HG03354 (cell line): Measurements from ENCODE around the gene DRC3.
"Not testable (repeated sequence)": the region's sequence is repeated elsewhere in the genome, so short reads cannot be mapped to it uniquely, and the experiment has no call there.

Experiments
- ATAC-seq: cut with Tn5 transposase; IDR thresholded peaks from one replicate; pipeline ENCODE4 v1.9.1; 2021; ENCODE audit warnings: mild to moderate bottlenecking; ENCODE audit not compliant: unreplicated experiment, poor library complexity, severe bottlenecking

The DRC3 gene

DNA sequence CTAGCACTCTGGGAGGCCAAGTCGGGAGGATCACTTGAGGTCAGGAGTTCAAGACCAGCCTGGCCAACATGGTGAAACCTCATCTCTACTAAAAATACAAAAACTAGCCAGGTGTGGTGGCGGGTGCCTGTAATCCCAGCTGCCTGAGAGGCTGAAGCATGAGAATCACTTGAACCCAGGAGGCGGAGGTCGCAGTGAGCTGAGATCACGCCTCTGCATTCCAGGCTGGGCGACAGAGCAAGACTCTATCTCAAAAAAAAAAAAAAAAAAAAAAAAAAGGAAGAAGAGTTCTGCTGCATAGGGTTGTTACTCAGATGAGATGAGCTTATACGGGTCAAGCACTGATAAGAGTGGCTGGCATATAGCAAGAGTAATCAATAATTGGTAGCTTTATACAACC is 32.7 kb upstream of the DRC3 start:
- not testable (repeated sequence) for ATAC-seq

DNA sequence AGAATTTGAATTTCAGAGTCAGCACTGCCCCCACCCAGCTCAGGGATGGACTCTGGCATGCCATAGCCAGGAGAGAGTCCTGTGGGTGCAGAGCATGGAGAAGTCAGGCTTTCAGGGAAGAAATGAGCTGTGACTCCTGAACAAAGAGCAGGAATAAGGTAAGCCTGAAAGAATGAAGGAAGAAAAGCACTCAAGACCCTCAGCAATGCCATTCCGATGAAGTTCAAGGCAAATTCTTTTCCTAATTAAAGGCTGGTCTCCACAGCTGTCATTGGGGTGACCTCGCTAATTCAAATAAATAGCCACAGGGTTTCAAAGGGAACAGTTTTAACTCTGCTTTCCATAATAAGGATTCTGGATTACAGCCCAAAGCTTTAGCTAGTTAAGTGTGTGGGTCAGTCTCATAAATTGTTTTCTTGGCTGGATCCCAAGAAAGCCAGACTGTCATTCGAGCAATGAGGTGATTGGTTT is 32.2 kb upstream of the DRC3 start:
- ATAC-seq = no peak

DNA sequence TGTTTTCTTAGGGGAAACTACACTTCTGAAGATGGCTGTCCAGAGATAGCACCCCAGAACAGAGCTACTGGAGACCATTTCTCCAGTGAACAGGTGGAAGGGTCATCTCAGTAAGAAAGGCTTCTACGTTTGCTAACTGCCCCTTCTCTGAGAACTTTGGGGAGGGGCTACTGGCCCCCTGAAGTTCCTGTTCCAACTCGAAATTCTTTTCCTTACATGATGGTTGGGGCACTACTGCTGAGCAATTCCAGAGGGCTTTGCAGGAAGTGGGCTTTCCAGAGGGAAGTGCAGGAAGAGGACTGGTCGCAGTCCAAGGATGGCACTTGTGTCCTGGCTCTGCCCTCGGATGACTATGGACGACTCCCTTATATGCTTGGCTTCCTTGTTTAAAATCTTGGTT is 31.6 kb upstream of the DRC3 start:
- no peak for ATAC-seq

DNA sequence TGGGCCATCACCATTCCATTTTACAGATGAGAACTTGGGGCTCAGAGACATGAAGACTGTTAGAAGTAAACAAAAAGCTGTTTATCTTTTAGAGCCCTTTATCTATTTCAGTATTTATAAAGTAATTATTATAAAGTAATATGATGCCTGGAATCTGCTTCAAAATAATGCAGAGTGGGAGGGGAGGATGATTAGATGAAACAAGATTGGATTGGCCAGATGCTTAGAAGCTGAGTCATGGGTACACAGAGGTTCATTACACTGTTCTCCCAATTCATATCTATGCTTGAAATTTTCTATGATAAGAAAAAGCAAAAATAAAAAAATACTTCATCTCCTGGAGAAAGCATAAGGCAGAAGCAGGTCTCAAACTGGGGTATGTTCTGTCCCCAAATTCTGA is 29.8 kb upstream of the DRC3 start:
- ATAC-seq = no peak

- no peak for ATAC-seq
Measured at GRCh38 chr17:17943281-17943984, 29.2 kb upstream of the DRC3 start.

DNA sequence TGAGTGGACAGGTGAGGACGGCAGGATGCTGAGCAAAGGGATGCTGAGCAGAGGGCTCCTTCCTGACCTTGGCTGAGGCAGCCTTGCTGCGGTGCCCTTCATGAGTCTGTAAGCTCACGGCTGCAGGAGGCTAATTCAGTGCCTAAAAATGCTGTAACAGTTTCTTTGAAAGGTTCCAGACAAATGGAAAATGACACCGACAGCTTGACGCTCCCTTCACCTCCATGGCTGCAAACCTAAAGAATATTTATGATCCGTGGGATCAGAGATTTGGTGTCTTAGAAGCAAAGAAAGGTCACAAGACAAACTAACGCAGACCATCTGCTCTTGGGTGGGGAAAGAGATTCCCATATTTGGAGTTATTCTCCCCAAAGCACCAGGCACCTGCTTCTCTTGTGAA is 28.4 kb upstream of the DRC3 start:
- no peak for ATAC-seq

DNA sequence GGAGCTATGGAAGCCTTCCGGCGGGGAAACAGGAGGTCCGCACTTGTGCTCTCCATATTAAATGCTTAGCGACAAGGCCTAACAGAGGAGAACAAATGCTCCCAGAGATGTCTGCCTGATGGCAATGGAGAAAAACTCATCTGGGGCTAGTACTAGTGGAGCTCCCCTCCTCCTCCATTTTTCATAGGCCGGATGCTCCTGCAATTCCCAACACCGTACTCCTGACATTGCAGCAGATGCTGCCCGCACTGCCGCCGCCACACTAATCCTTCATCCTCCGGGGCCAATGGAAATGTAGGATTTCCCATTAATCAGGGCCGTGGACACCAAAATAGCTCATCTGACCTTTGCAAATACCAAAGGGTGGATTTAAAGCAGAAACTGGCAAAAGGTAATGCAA is 27.9 kb upstream of the DRC3 start:
- ATAC-seq = no peak

- no peak for ATAC-seq
Measured at GRCh38 chr17:17946093-17946492, 26.6 kb upstream of the DRC3 start.

GRCh38 chr17:17947309-17947708 is 25.4 kb upstream of the DRC3 start:
- no peak for ATAC-seq

DNA sequence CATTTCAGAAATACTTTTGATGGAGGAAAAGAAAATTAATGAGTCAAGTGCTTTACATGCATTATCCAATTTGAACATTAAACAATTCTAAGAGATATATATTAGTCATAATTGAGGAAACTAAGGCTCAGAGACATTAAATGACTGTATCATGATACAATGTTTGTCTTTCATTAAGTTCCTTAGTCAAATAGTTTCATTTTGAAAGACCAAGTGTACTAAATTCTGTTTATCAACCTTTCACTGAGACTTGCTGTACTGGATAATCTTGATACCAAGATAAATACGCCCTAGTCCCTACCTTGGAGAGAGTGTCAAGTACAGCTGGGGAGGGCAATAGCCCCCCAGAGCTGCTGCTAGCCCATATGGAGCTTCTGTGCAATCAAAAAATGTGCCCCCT is 24.7 kb upstream of the DRC3 start:
- ATAC-seq = no peak

- no peak for ATAC-seq
Measured at GRCh38 chr17:17950347-17950746, 22.3 kb upstream of the DRC3 start.

- ATAC-seq = no peak
Measured at GRCh38 chr17:17950806-17951205, 21.9 kb upstream of the DRC3 start.

GRCh38 chr17:17951524-17951923 is 21.1 kb upstream of the DRC3 start:
- ATAC-seq = no peak

DNA sequence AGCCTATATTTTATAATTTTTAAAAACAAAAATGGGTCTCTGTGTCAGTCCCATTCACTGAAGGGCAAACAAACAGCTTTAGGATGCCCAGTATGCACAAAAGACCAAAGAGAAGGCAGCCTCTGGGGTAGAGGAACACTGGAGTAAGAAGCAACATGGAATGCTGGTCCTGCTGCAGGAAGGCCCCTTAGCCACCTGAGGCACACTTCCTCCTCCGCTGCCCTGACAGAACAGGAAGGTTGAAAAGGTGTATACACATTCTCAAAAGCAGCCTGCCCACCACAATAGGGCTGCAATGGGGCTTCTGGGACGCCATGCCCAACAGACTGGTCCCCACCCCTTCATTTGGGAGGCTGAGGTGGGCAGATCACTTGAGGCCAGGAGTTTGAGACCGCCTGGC is 20.0 kb upstream of the DRC3 start:
- no peak for ATAC-seq

- no peak for ATAC-seq
Measured at GRCh38 chr17:17954079-17954478, 18.6 kb upstream of the DRC3 start.

DNA sequence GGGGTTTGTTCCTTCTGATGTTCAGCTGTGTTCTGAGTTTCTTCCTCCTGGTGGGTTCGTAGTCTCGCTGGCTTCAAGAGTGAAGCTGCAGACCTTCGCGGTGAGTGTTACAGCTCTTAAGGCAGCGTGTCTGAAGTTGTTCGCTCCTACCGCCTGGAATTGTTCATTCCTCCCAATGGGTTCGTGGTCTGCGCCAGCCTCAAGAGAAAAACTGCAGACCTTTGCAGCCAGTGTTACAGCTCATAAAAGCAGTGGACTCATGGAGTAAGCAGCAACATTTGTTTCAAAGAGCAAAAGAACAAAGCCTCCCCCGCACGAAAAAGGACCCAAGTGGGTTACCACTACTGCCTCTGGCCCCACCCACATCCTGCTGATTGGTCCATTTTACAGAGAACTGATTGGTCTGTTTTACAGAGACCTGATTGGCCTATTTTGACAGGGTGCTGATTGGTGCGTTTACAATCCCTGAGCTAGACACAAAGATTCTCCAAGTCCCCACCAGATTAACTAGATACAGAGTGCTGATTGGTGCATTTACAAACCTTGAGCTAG is 16.8 kb upstream of the DRC3 start:
- not testable (repeated sequence) for ATAC-seq

GRCh38 chr17:17957584-17957916 is 15.1 kb upstream of the DRC3 start:
- ATAC-seq = no peak

DNA sequence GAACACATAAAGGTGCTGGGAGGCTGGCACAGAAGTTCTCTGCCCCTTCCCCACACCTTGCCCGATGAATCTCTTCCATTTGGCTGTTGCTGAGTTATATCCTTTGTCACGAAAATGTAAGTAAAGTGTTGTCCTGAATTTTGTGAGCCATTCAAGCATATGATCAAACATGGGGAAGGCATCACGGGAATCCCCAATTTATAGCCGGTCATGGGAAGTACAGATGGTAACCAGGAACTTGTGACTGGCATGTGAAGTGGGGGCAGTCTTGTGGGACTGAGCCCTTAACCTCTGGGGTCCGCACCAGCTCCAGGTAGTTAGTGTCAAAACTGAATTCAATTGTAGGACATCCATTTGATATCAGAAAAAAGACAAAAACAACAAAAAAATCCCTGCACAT is 13.7 kb upstream of the DRC3 start:
- no peak for ATAC-seq

DNA sequence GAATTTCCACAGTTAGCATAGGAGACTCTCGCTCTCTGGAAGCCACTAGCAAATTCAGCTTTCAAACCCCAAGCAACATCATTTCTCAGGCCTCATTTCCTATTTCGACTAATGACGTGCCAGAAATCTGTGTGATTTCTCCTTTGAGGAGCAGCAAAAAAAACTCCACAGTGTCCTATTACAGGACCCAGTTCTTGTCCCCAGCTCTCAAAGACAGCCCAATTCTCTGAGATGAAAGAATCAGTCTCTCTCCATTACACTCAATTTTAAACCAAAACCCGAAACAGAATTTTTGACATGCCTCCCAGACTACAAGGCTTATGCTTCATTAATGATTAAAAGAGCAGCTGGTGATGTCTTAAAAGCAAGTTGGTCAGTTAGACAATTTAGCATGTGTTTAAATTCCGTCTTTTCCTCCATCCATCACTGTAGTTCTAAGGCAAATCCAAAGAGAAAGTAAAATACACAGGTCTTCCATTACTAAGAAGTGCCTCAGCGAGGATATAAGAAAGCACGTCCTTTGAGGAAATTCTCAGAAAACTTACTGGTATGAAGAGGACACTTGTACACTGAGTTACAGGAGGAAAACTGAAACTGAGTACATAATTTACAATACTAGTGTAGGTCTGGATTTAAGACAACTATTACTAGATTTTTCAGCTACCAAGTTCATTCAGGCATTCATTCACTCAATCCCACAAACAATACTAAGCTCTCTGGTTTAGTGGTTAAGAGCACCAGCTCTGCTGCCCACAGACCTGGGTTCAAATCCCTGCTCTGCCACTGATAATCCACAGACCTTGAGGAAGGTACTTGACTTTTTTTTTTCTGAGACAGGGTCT is 12.9 kb upstream of the DRC3 start:
- peak; percentile 65 for ATAC-seq

- no peak for ATAC-seq
Measured at GRCh38 chr17:17960500-17961030, 12.1 kb upstream of the DRC3 start.

DNA sequence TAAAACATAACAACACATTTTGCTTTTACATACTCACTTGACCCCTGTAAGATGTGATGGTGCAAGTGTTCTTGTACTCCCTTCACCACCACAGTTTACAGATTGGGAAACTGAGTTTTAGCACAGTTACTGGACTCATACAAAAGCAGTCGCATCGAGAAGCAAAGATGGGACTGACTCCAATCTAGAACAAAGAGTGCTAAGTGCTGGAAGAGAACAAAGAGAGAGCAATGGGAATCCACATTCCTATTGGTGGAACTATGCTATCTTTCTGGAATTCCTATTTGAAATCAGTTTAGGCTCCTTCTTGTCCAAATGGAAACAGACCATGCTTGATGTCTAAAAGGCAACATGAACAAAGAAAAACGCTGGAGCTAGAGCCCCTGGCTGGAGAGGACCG is 9.6 kb upstream of the DRC3 start:
- no peak for ATAC-seq
